CD4-positive, alpha-beta T cell treated with Interleukin-6 for 4 hours (primary cell): ENCODE measurements around the gene SLC35B4.

Source experiments
- DNase-seq: peaks from one replicate; pipeline ENCODE4 v3.0.0-alpha.2; 2020; ENCODE audit warnings: mixed read lengths

SLC35B4 gene

GRCh38 chr7:134289423-134289822 lies 27.3 kb downstream of the SLC35B4 start:
- no peak for DNase-seq

- DNase-seq: no peak
Observed at GRCh38 chr7:134287916-134288659, 28.6 kb downstream of the SLC35B4 start.

GRCh38 chr7:134284952-134285351 lies 31.8 kb downstream of the SLC35B4 start:
- DNase-seq: no peak

- DNase-seq: no peak
Observed at GRCh38 chr7:134284011-134284410, 32.7 kb downstream of the SLC35B4 start.

GRCh38 chr7:134280508-134280907 lies 36.2 kb downstream of the SLC35B4 start:
- no peak for DNase-seq

GRCh38 chr7:134279898-134280297 lies 36.8 kb downstream of the SLC35B4 start:
- DNase-seq: no peak

GRCh38 chr7:134279336-134279735 lies 37.4 kb downstream of the SLC35B4 start:
- no peak for DNase-seq

GRCh38 chr7:134278502-134279153 lies 38.1 kb downstream of the SLC35B4 start:
- DNase-seq: no peak

GRCh38 chr7:134276951-134277350 lies 39.8 kb downstream of the SLC35B4 start:
- DNase-seq: no peak

- no peak for DNase-seq
Observed at GRCh38 chr7:134262322-134262721, 54.4 kb downstream of the SLC35B4 start.

GRCh38 chr7:134255814-134256213 lies 60.9 kb downstream of the SLC35B4 start:
- no peak for DNase-seq

GRCh38 chr7:134254311-134254710 lies 62.4 kb downstream of the SLC35B4 start:
- no peak for DNase-seq

GRCh38 chr7:134248196-134248595 lies 68.5 kb downstream of the SLC35B4 start:
- DNase-seq: no peak

- DNase-seq: no peak
Observed at GRCh38 chr7:134246761-134247160, 70.0 kb downstream of the SLC35B4 start.

- no peak for DNase-seq
Observed at GRCh38 chr7:134246347-134246746, 70.4 kb downstream of the SLC35B4 start.

- DNase-seq: no peak
Observed at GRCh38 chr7:134245253-134245652, 71.5 kb downstream of the SLC35B4 start.
